Stimulated activated CD8-positive, alpha-beta memory T cell treated with anti-CD3 and anti-CD28 coated beads, Interleukin-2, amount 100 ng/mL, for 1 hour (primary cell): ENCODE results near the gene SSRP1.

ENCODE experiments used
- DNase-seq, 2 donors: peaks; one replicate each; pipeline ENCODE4 v3.0.0-alpha.2; 2020; ENCODE audit warnings: low read depth in 2 of 2

The SSRP1 gene

GRCh38 chr11:57359396-57359795, 23.7 kb upstream of the SSRP1 start:
- DNase-seq: no peak

GRCh38 chr11:57358991-57359390, 23.3 kb upstream of the SSRP1 start:
- DNase-seq: no peak

DNA sequence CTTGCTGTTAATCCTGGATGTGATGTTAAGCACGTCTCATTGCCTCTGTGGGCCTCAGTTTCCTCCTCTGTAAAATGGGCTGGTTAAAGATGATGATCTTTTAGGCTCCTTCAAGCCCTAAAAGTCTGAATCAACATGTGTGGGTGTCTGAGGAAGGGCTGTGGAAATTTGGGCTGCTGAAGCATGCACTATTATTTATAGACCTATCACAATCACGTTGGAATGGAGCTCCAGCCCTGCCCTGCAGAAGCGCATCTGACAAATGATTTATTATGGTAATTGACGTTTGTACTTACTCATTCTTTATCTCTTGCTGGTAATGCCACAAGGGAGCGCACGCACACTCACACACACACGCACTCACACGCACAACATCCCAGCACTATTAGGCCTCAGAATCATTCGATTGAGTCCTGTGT, 22.9 kb upstream of the SSRP1 start:
- no peak for DNase-seq

DNA sequence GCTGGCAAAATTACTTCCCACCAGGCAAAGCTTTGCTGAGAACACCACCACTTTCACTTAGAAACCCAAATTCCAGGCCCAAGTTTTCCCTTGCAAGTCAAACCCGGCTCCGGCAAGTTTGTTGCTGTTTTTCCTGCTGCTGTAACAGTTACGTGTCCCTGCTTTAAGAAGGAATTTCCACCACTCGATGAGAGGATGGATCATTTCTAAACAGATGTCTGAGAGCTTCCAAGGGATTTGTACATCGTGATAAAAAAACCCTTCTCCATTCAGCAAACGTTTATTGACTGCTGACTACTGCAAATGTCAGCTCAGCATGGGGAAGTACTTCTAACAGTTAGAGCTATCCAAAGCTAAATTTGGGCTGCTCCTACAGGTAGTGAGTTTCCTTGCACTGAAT, 22.2 kb upstream of the SSRP1 start:
- no peak for DNase-seq

DNA sequence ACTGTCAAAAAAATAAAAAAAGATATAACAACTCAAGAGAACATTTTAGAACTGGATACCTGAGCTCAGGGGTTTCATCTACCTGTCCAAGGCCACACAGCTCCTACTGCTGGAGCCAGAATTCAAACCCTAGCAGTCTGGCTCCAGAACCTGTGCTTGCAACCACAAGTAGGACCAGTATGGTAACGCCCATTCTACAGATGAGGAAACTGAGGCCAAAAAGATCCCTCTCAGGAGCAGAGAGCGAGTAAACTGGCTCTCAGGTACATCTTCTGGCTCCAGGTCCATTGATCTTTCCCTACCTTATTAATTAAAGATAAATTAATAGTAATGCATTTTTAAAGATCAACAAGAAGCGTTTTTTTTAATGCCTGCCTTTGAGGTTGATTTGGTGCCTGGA, 21.6 kb upstream of the SSRP1 start:
- no peak for DNase-seq

GRCh38 chr11:57356268-57356667, 20.6 kb upstream of the SSRP1 start:
- no peak for DNase-seq

DNA sequence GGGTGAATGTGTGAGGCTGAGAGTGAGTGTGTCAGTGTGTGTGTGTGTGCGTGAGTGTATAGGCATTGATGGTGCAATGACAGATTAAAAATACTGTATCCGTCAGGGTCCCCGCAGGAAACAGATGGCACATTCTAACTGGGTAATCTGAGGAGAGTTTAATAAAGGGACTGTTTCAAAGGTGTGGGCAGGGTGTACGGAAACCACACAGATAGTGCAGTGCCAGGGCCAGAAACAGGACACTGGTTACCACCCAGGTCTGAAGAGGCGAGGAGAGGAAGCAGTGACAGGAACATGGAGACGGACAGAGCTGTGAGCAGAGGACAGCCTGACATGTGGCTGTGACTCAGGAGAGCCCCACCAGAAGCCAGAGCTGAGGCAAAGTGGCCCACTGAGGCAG, 19.0 kb upstream of the SSRP1 start:
- DNase-seq: no peak

GRCh38 chr11:57353852-57354251, 18.2 kb upstream of the SSRP1 start:
- DNase-seq: no peak

DNA sequence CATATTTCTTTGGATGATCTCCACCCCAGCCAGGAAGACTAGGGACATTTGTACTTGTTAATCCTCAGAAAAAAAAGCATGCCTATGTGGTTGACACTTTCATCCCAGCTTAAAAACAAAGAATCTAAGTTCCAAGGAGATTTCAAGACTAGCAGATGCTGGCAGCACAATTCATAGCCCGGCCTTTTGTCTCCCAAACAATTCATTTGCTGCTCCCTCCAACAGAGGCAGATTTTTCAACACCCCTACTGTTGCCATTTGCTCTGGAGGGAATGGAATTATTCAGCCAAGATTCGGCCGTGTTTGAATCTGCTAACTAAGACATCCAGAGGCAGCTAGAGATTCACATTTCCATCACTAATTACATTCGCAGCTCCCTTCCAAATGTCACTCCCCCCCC, 17.8 kb upstream of the SSRP1 start:
- DNase-seq: no peak

- no peak for DNase-seq
These were observed 17.3 kb upstream of the SSRP1 start for GRCh38 chr11:57353036-57353435.

GRCh38 chr11:57349491-57350274, 14.0 kb upstream of the SSRP1 start:
- DNase-seq: peak; percentile 45 to 47

DNA sequence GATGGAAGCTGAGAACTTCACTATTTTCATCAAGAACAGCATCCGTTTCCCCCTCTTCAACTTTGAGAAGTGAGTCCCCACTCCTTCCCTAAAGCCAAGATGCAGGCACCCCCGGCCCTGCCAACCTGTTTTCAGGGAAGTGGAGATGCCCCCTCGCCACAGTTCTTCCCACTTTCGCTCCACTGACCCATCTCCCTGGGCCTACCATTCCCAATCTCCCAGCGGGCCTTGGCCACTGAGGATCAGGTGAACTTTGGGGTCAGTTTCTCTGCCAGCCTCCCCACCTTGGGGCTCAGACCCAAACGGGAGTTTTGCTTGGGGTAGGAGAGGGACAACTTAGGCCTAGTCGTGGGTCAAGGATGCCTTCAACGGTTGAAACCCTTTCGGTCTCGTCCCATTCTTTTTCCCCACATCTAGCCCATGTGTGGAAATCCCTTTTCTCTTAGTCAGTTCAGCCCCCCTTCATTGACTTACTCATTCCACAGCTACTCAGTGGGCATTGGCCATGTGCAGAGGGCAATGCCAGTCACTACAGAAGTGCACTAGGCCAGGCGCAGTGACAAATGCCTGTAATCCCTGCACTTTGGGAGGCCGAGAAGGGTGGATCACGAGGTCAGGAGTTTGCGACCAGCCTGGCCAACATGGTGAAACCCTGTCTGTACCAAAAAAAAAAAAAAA, 13.1 kb upstream of the SSRP1 start:
- no peak for DNase-seq

DNA sequence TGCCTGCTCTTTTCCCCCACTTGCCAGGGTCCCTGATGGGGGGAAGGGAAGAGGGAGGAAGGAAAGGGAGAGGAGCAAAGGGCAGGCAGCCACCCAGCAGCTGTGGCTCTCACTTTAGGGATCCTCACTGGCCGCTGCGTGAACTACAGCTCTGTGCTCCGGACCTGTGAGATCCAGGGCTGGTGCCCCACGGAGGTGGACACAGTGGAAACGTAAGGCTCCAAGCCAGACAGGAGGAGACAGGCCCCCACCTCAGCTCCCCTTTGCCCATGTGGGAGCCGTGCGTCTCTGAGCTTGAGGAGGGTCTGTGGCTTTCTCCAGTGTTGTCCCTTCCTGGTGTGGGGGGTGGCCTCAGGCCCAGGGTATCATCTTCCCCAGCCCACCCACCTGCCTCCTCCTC, 12.4 kb upstream of the SSRP1 start:
- DNase-seq: no peak

DNA sequence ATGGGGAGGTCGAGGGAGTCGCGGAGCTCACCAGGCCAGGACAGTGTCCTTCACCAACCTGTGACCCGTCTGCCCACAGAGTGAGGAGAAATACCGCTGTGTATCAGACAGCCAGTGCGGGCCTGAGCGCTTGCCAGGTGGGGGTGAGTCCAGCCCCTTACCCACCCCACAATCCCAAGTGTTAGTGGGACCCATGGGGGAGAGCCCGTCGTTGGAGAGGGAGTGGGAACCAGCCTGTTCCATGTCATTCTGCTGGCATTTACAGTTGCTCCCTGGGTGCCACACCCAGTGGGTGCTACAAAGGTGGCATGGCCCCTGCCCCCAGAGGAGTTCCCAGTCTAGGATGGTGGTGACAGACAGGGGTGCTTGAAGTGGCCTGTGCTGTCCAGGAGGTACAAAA, 11.6 kb upstream of the SSRP1 start:
- no peak for DNase-seq

- peak; percentile 40 to 55 for DNase-seq
These were observed 10.0 kb upstream of the SSRP1 start for GRCh38 chr11:57345555-57346211.

GRCh38 chr11:57344826-57345225, 9.1 kb upstream of the SSRP1 start:
- DNase-seq: no peak

DNA sequence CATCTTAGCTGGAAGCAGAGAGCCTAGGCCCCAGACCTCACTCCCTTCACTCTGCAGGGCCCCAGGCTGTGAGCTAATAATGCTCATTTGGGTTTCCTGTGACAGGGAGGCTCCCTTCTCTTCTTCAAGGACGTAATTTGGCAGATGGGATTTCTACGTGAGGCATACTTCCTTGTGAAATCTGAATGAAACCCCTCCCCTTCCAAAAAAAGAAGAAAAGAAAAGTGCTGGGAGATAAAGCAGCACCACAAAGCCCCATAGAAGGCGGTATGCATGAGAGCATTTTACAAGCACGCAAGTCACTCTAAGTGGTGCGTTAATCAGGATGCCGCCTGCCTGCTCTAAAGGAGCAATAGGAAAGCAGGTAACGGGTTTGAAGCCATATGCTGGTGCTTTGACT, 8.1 kb upstream of the SSRP1 start:
- no peak for DNase-seq

DNA sequence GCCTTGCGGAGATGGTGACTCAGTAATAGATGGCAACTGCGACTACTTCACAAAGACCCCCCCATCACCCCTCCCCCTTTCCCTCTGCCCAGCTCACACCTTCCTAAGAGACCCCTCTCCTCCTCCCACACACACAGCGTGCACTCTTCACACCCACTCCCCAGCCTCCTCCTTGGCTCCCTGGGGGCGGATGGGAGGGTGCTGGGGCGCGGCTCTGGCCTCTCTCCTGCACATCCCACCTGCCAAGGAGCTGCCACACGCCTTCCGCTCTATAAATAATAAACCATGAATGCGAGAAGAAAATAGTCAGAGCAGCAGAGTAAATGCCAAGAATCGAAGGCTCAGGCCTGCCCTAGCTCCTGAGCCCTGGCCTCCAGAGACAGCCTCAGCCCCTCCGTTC, 7.0 kb upstream of the SSRP1 start:
- no peak for DNase-seq

DNA sequence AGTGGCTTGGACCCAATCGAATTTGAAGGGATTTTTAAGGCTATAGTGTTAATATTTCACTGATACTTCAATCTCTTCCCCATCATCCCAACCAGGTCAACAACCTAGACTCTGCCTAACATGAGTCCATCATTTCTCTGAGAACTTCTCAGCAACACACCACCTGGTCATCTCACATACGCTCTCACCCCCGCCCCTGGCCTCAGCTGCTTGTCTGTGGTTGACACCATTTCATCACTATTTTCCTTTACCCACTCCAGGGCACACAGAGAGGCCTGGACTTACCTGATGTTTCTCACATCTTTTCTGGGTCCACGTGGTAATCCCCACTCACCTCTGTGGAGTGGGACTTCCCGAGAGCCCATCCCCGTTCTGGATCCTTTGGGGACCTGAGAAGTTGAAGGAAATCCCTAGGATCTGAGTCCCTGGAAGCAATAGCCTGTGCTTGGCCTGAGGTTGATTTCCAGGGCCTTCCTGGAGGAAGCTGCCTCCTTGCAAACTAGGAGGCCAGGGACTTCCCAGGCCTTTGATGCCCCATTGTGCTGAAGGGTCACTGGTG, 5.6 kb upstream of the SSRP1 start:
- DNase-seq: no peak

DNA sequence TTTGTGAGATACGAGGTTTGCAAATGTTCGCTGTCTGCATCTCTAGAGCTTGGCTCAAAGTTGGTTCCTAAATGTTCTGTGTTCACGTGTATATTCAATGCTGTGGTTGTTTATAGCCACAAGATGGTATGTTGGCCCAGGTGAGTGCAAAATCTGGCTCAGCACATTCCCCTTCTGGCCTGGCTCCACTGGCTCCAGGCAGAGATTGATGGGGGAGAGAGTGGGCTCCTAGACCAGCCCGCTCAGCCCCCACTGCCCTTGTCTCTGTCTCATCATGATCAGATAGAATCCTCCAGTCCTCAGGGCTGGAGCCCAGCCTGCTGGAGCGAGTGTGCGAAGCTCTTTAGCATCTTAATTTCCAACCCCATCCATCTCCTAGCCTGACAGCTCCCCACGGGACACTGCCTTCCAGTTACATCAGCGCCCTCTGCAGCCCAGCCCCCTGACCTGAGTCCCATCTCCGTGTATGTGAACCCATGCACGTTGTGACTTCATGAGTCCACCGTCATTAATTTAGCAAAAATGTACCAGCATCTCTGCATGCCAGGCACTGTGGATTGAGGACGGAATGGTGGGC, 4.4 kb upstream of the SSRP1 start:
- no peak for DNase-seq

GRCh38 chr11:57339328-57339727, 3.6 kb upstream of the SSRP1 start:
- no peak for DNase-seq

- DNase-seq: no peak
These were observed 2.5 kb upstream of the SSRP1 start, which contains the start of gene P2RX3 for GRCh38 chr11:57338142-57338541. TSS of gene P2RX3 (plus strand) at chr11:57338352. CDS start at chr11:57338551, 199 bp downstream.
